Endodermal cell (in vitro differentiated cells): ENCODE measurements around the gene GALR2. TPM values are rescaled to one million over a fixed set of nuclear protein-coding genes. Genes with fewer than 3 reads are reported as not detected.

Experiments used
- DNase-seq: peaks from one replicate; pipeline ENCODE4 v3.0.0-alpha.2; 2017
- H3K27ac ChIP-seq: 2 replicates; pipeline ENCODE4 v1.5.1; 2013; ENCODE audit warnings: mild to moderate bottlenecking, low read depth, low read length, moderate library complexity
- H3K27me3 ChIP-seq: 2 replicates; pipeline ENCODE4 v1.6.1; 2013; ENCODE audit warnings: mild to moderate bottlenecking, low read length, moderate library complexity; ENCODE audit not compliant: insufficient read depth, control insufficient read depth, poor library complexity, severe bottlenecking
- H3K36me3 ChIP-seq: 2 replicates; pipeline ENCODE4 v1.7.0; 2013; ENCODE audit warnings: mild to moderate bottlenecking, low read length, moderate library complexity; ENCODE audit not compliant: control insufficient read depth, insufficient read depth
- H3K4me1 ChIP-seq: one replicate; pipeline ENCODE4 v1.7.0; 2013; ENCODE audit warnings: low read length; ENCODE audit not compliant: control insufficient read depth, insufficient read depth
- H3K4me3 ChIP-seq: 2 replicates; pipeline ENCODE4 v1.5.1; 2013; ENCODE audit warnings: mild to moderate bottlenecking, low read length, moderate library complexity
- H3K9ac ChIP-seq: 2 replicates; pipeline ENCODE4 v1.6.1; 2013; ENCODE audit warnings: mild to moderate bottlenecking, low read length, moderate library complexity; ENCODE audit not compliant: poor library complexity, severe bottlenecking; ENCODE audit errors: extremely low read depth
- H3K9me3 ChIP-seq: 2 replicates; pipeline ENCODE4 v1.6.1; 2013; ENCODE audit warnings: mild to moderate bottlenecking, low read length, moderate library complexity; ENCODE audit not compliant: control insufficient read depth
- H3K27ac Mint-ChIP-seq: 2 replicates; pipeline ENCODE4 v1.8.0; 2020; ENCODE audit warnings: mixed read lengths
- H3K27me3 Mint-ChIP-seq: 2 replicates; pipeline ENCODE4 v1.8.0; 2021; ENCODE audit warnings: mild to moderate bottlenecking, mixed read lengths; ENCODE audit not compliant: insufficient read depth
- H3K36me3 Mint-ChIP-seq: 2 replicates; pipeline ENCODE4 v1.8.0; 2020; ENCODE audit warnings: low read depth, mixed read lengths
- H3K4me1 Mint-ChIP-seq: 2 replicates; pipeline ENCODE4 v1.8.0; 2020; ENCODE audit warnings: mixed read lengths
- H3K4me3 Mint-ChIP-seq: 2 replicates; pipeline ENCODE4 v1.8.0; 2020; ENCODE audit warnings: mild to moderate bottlenecking, moderate library complexity, mixed read lengths
- H3K9me3 Mint-ChIP-seq: 2 replicates; pipeline ENCODE4 v1.8.0; 2020; ENCODE audit warnings: mild to moderate bottlenecking, mixed read lengths
- WGBS, 2 experiments: methylation state at CpG; one replicate each; pipeline versions ENCODE4 v1.1.5 to v1.1.7; 2013; ENCODE audit warnings: missing lambda C conversion rate in 2 of 2, mixed read lengths in 1 of 2; ENCODE audit not compliant: insufficient coverage in 1 of 2, insufficient read length in 1 of 2; 5-methylcytosine and 5-hydroxymethylcytosine counted together
- total RNA-seq, 2 donors: library from RNA; stranded (reverse); fragmentation: NEBNext Ultra II Directional in 1 of 2; extraction: Animal tissue kit (Norgen Biotek cat#: 25700) in 1 of 2; gene quantifications; 2 replicates in 1 of 2; 3 replicates in 1 of 2; pipeline ENCODE4 v1.2.1, GENCODE V29; 2021
- TF ChIP-seq, protein P1 (sequence below): fragments of 200-600 bp; sonication (generic); conservative IDR thresholded peaks from 2 replicates; pipeline ENCODE4 v1.5.0; 2021; ENCODE audit warnings: antibody characterized with exemption, mild to moderate bottlenecking

GALR2 gene
- total RNA-seq, 2 donors from 2014 or later: not detected

- Histone ChIP-seq H3K27me3 (no peaks in the 10 kb centered on the region), H3K4me1 (no peaks in the 10 kb centered on the region), H3K27ac (no peak overlapping the region), H3K9me3 (no peaks in the 10 kb centered on the region), H3K36me3 (no peaks in the 10 kb centered on the region), H3K4me3 (no peak overlapping the region), H3K9ac (no peak overlapping the region)
- 76 to 80% methylated on average over 15 to 19 of the region's 19 CpGs for WGBS, 2 experiments
- H3K4me3 Mint-ChIP-seq: no peak overlapping the region
- TF ChIP-seq, protein P1, sequence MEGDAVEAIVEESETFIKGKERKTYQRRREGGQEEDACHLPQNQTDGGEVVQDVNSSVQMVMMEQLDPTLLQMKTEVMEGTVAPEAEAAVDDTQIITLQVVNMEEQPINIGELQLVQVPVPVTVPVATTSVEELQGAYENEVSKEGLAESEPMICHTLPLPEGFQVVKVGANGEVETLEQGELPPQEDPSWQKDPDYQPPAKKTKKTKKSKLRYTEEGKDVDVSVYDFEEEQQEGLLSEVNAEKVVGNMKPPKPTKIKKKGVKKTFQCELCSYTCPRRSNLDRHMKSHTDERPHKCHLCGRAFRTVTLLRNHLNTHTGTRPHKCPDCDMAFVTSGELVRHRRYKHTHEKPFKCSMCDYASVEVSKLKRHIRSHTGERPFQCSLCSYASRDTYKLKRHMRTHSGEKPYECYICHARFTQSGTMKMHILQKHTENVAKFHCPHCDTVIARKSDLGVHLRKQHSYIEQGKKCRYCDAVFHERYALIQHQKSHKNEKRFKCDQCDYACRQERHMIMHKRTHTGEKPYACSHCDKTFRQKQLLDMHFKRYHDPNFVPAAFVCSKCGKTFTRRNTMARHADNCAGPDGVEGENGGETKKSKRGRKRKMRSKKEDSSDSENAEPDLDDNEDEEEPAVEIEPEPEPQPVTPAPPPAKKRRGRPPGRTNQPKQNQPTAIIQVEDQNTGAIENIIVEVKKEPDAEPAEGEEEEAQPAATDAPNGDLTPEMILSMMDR: no peak
- no peak overlapping the region for H3K27ac Mint-ChIP-seq
- H3K27me3 Mint-ChIP-seq: peaks cover 8% of the 10 kb centered on the region
- DNase-seq: peak; percentile 74
- no peaks in the 10 kb centered on the region for H3K9me3 Mint-ChIP-seq
- no peaks in the 10 kb centered on the region for H3K36me3 Mint-ChIP-seq
- H3K4me1 Mint-ChIP-seq: peaks cover 11% of the 10 kb centered on the region
Measured at GRCh38 chr17:76119409-76120371, 45.1 kb downstream of the GALR2 start.

DNA sequence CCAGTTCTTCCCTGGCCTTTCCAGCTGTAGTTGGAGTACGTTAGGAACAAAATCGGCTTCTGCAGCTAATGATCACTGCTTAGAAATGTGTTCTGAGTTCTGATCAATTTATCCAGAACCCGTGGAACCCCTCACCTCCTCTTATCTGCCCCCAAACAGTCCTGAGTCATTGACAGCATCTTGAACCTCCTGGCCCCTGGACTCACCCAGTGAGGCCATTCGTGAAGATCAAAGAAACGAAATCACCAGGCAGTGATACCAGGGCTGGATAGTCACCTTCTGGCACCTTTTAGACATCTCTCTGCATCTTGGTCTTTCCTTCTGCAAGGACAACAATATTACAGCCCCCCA, 46.1 kb downstream of the GALR2 start:
- Mint-ChIP-seq H3K36me3 (no peaks in the 10 kb centered on the region), H3K4me3 (no peak overlapping the region), H3K27me3 (peaks cover 9% of the 10 kb centered on the region), H3K27ac (no peak overlapping the region), H3K9me3 (no peaks in the 10 kb centered on the region), H3K4me1 (peaks cover 14% of the 10 kb centered on the region)
- WGBS, 2 experiments: 81 to 88% methylated on average over 4 to 5 of the region's 5 CpGs
- Histone ChIP-seq H3K9ac (no peak overlapping the region), H3K27me3 (no peaks in the 10 kb centered on the region), H3K9me3 (no peaks in the 10 kb centered on the region), H3K4me3 (no peak overlapping the region), H3K4me1 (no peaks in the 10 kb centered on the region), H3K36me3 (no peaks in the 10 kb centered on the region), H3K27ac (no peak overlapping the region)
- no peak for DNase-seq
- TF ChIP-seq, protein P1: no peak

DNA sequence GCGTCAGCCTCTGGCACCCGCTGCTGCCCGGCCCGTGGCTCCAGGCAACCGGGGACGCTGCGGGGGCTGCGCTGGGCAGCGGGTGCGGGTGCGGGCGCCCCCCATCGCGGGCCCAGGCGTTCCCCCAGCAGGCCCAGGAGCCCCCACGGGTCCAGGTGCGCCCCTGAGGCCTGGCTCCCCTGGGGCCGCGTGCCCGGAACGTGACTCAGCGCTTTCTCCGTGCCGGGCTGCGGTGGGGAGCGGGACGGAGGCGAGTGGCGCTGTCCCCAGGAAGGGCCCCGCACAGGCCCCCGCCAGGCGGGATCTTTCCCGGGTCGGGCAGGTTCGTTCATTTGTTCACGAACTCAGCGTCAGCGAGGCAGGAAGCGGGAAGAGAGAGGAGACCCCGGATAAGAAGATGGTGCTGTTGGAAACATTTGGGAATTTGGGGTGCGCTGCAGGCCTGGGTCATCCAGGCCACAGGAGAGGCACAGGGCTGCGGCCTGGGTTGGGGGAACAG, 47.4 kb downstream of the GALR2 start:
- 68 to 77% methylated on average over 26 to 42 of the region's 42 CpGs for WGBS, 2 experiments
- no peaks in the 10 kb centered on the region for H3K9me3 Mint-ChIP-seq

More for the DNA sequence above, 47.4 kb downstream of the GALR2 start:
- TF ChIP-seq, protein P1: no peak
- Histone ChIP-seq H3K27me3 (no peaks in the 10 kb centered on the region), H3K36me3 (no peaks in the 10 kb centered on the region), H3K4me3 (no peak overlapping the region), H3K9me3 (no peaks in the 10 kb centered on the region), H3K9ac (no peak overlapping the region), H3K27ac (no peak overlapping the region), H3K4me1 (no peaks in the 10 kb centered on the region)
- Mint-ChIP-seq H3K27ac (no peak overlapping the region), H3K4me1 (peaks cover 14% of the 10 kb centered on the region), H3K4me3 (peak overlapping the region; percentile 15), H3K27me3 (peaks cover 16% of the 10 kb centered on the region), H3K36me3 (no peaks in the 10 kb centered on the region)
- no peak for DNase-seq
